Peyer's patch (tissue), 4 donors: ENCODE results near the gene RHBDL3. TPM values are rescaled to one million over a fixed set of nuclear protein-coding genes. Genes with fewer than 3 reads are reported as not detected.

Experiments used
- DNase-seq, 3 donors: peaks; one replicate each; pipeline ENCODE4 v3.0.0-alpha.2; 2017 to 2019
- H3K27ac ChIP-seq, 4 donors: fragments of 200-600 bp; sonication (generic); one replicate each; pipeline ENCODE4 v1.5.1; 2016 to 2019
- H3K27me3 ChIP-seq, 2 donors: fragments of 200-600 bp; sonication (generic); one replicate each; pipeline ENCODE4 v1.5.1; 2019
- H3K36me3 ChIP-seq, 3 donors: fragments of 200-600 bp; sonication (generic); one replicate each; pipeline ENCODE4 v1.5.1; 2016 to 2019
- H3K4me1 ChIP-seq, 4 donors: fragments of 200-600 bp; sonication (generic); one replicate each; pipeline ENCODE4 v1.5.1; 2016 to 2019
- H3K4me3 ChIP-seq, 4 donors: fragments of 200-600 bp; sonication (generic); 1 replicate in 3 of 4; 2 replicates in 1 of 4; pipeline ENCODE4 v1.5.1; 2016 to 2019; ENCODE audit warnings: mild to moderate bottlenecking in 1 of 4
- H3K9me3 ChIP-seq, 4 donors: fragments of 200-600 bp; sonication (generic); one replicate each; pipeline ENCODE4 v1.5.1; 2016 to 2019; ENCODE audit warnings: mild to moderate bottlenecking in 1 of 4
- CTCF ChIP-seq, 6 experiments: fragments of 450-650 bp in 4 of 6; fragments of 200-600 bp in 2 of 6; sonication (generic) in 1 of 6; IDR thresholded peaks; one replicate each; pipeline ENCODE4 v1.5.1; 2017 to 2019; ENCODE audit warnings: antibody characterized with exemption in 6 of 6, mild to moderate bottlenecking in 3 of 6, moderate library complexity in 1 of 6
- POLR2A ChIP-seq, 2 donors: fragments of 450-650 bp; IDR thresholded peaks; one replicate each; pipeline ENCODE4 v1.5.1; 2017; ENCODE audit warnings: antibody characterized with exemption in 2 of 2, mild to moderate bottlenecking in 2 of 2, moderate library complexity in 2 of 2
- total RNA-seq, 4 donors: library from RNA; depleted of rRNA; stranded (reverse); fragments of >200 nt; gene quantifications; one replicate each; pipeline ENCODE4 v1.1.0, GENCODE V29; 2016

RHBDL3 gene
- total RNA-seq, 4 donors from 2014 or later = 0.28 to 0.40 TPM; not detected in 2

- TF ChIP-seq CTCF (IDR thresholded peaks at IDR 0.05) = no peak
- DNase-seq = no peak
- no peaks in the 10 kb centered on the region for H3K27me3 ChIP-seq
- no peaks in the 10 kb centered on the region for H3K4me1 ChIP-seq
- no peak overlapping the region for H3K4me3 ChIP-seq
- no peaks in the 10 kb centered on the region for H3K36me3 ChIP-seq
- no peaks in the 10 kb centered on the region for H3K9me3 ChIP-seq
- no peak overlapping the region for H3K27ac ChIP-seq
Observed at GRCh38 chr17:32299580-32300164, 34.0 kb downstream of the RHBDL3 start.

- Histone ChIP-seq H3K27ac (no peak overlapping the region), H3K27me3 (no peaks in the 10 kb centered on the region), H3K4me1 (no peaks in the 10 kb centered on the region), H3K9me3 (no peaks in the 10 kb centered on the region), H3K36me3 (no peaks in the 10 kb centered on the region), H3K4me3 (no peak overlapping the region)
- no peak for TF ChIP-seq POLR2A (IDR thresholded peaks at IDR 0.05)
- TF ChIP-seq CTCF (IDR thresholded peaks at IDR 0.05) = no peak
- no peak for DNase-seq
Observed at GRCh38 chr17:32302037-32302436, 36.4 kb downstream of the RHBDL3 start.

- Histone ChIP-seq H3K27me3 (no peaks in the 10 kb centered on the region), H3K27ac (no peak overlapping the region), H3K4me1 (no peaks in the 10 kb centered on the region), H3K36me3 (no peaks in the 10 kb centered on the region), H3K9me3 (no peaks in the 10 kb centered on the region), H3K4me3 (no peak overlapping the region)
- no peak for TF ChIP-seq CTCF (IDR thresholded peaks at IDR 0.05)
- no peak for TF ChIP-seq POLR2A (IDR thresholded peaks at IDR 0.05)
- no peak for DNase-seq
Observed at GRCh38 chr17:32302860-32303649, 37.4 kb downstream of the RHBDL3 start.

- no peaks in the 10 kb centered on the region for H3K36me3 ChIP-seq
- no peak overlapping the region for H3K27ac ChIP-seq
- no peaks in the 10 kb centered on the region for H3K4me1 ChIP-seq
Observed at GRCh38 chr17:32303781-32304288, 38.2 kb downstream of the RHBDL3 start.

GRCh38 chr17:32305049-32305448, 39.4 kb downstream of the RHBDL3 start:
- H3K9me3 ChIP-seq = no peaks in the 10 kb centered on the region
- no peak overlapping the region for H3K27ac ChIP-seq
- no peaks in the 10 kb centered on the region for H3K27me3 ChIP-seq
- H3K4me3 ChIP-seq = no peak overlapping the region
- TF ChIP-seq POLR2A (IDR thresholded peaks at IDR 0.05) (no peak), CTCF (IDR thresholded peaks at IDR 0.05) (no peak)
- no peaks in the 10 kb centered on the region for H3K4me1 ChIP-seq
- no peaks in the 10 kb centered on the region for H3K36me3 ChIP-seq
- no peak for DNase-seq

More at GRCh38 chr17:32303781-32304288, 38.2 kb downstream of the RHBDL3 start:
- DNase-seq = no peak
- TF ChIP-seq POLR2A (IDR thresholded peaks at IDR 0.05) (no peak), CTCF (IDR thresholded peaks at IDR 0.05) (no peak)
- Histone ChIP-seq H3K9me3 (no peaks in the 10 kb centered on the region), H3K27me3 (no peaks in the 10 kb centered on the region), H3K4me3 (no peak overlapping the region)
